ENCODE results near the gene GALNT4.

GALNT4 gene

DNA sequence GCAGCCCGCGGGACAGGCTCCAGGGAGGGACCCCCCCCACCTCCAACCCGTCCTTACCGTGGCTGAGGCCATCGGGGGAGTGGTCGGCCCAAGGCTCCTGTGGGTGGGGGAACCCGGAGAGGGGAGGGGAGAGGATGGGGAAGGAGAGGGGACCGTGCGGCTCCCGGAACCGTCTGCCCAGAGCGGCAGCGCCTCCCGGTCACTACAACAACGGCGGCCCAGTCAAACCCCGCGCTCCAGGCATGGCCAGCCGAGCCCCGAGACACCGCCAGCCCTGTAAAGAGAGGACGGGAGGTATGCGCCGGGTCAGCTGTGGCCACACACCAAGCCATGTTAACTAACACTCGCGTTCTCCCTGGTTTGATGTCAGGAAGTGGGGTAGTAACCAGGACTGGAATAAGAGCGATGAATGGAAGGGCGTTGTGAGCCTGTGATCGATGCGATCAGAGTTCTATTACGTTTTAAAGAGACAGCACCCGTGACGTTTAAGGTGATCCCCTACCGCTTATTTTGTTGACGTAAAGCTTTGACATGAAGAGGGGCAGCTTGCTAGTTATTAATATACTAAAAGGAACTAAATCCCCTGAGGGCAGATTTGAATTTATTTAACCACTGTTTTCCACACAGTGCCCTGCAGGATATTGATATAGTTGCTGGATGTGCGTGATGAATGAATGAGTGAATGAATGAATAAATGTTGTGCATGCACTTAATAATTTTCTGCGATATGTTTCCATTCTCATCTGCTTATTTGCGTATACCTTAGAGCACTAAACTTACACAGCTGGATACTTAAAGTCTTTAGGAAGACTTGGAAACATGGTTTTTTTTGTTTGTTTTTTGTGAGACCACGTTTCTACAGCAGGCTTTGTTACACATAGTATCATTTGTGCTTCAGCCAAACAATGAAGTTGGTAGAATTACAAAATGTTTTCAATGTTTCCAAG, 1.5 kb upstream of the GALNT4 start, which contains the start of gene POC1B:
Gene POC1B (minus strand): TSS at position 224 of the 947 bp plus-strand sequence. CDS start 152 bp downstream, at position 72.
- H3K4me2 ChIP-seq (ENCODE audit: low read length) = peak within 1 kb of the TSS; percentile 87
- H3K4me1 ChIP-seq (ENCODE audit: control insufficient read depth, insufficient read depth, low read length) = peaks cover 18% of the 10 kb centered on the region
- H3K27me3 ChIP-seq (ENCODE audit: control insufficient read depth, insufficient read depth, low read length) = no peaks in the 10 kb centered on the region
- H3K36me3 ChIP-seq (ENCODE audit: insufficient read depth, low read length) = peaks cover 11% of the 10 kb centered on the region
- H3K9me3 ChIP-seq (replicated peaks; ENCODE audit: low read length) = no peaks in the 10 kb centered on the region
- peak within 1 kb of the TSS; percentile 83 for H3K4me3 ChIP-seq (ENCODE audit: low read length)
- peak within 1 kb of the TSS; percentile 83 for H3K9ac ChIP-seq (ENCODE audit: low read depth, low read length)

- Histone ChIP-seq H3K9ac (ENCODE audit: low read depth, low read length) (peak overlapping the region; percentile 83), H3K4me3 (ENCODE audit: low read length) (peak overlapping the region; percentile 83), H3K4me1 (ENCODE audit: control insufficient read depth, insufficient read depth, low read length) (peaks cover 18% of the 10 kb centered on the region), H3K9me3 (replicated peaks; ENCODE audit: low read length) (no peaks in the 10 kb centered on the region), H3K36me3 (ENCODE audit: insufficient read depth, low read length) (peaks cover 11% of the 10 kb centered on the region), H3K27me3 (ENCODE audit: control insufficient read depth, insufficient read depth, low read length) (no peaks in the 10 kb centered on the region), H3K4me2 (ENCODE audit: low read length) (peak overlapping the region; percentile 87)
Observed at GRCh38 chr12:89525305-89525823, 768 bp upstream of the GALNT4 start.

DNA sequence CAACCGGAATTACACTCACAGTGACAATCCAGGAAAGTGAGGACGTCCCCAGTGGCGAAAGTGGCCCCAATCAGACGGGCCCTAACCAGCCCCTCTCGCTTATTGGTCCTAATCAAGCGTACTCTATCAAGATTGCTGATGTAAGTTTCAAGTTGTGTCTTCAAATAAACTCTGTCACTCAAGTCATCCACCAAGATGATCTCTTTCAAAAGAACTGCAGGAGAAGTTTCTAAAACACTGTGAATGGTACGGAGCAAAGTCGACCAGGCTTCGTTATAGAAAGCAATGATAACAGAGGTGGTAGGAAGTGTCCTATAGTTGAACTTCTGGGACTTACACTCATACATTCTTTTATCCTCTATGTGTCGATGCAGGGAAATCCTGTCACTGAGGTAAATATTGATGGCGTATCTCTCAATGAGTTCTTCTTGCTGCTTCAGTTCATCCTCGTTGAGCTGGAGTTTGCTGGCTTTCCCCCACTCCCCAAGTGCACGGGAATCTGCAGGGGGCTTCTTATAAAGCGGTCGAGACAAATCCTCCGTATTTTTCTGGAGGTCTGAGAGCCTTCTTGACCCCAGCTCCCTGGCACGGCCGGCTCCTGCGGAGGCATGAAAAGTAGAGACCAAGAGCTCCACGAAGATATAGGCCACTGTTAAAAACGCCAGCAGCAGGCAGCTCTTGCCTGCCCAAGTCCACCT, 604 bp downstream of the GALNT4 start:
- H3K4me3 ChIP-seq (ENCODE audit: low read length) = peak overlapping the region; percentile 83
- peaks cover 11% of the 10 kb centered on the region for H3K36me3 ChIP-seq (ENCODE audit: insufficient read depth, low read length)
- peaks cover 18% of the 10 kb centered on the region for H3K4me1 ChIP-seq (ENCODE audit: control insufficient read depth, insufficient read depth, low read length)
- H3K9me3 ChIP-seq (replicated peaks; ENCODE audit: low read length) = no peaks in the 10 kb centered on the region
- peak overlapping the region; percentile 87 for H3K4me2 ChIP-seq (ENCODE audit: low read length)
- H3K27me3 ChIP-seq (ENCODE audit: control insufficient read depth, insufficient read depth, low read length) = no peaks in the 10 kb centered on the region
- peak overlapping the region; percentile 83 for H3K9ac ChIP-seq (ENCODE audit: low read depth, low read length)

GRCh38 chr12:89523393-89523792, 1.2 kb downstream of the GALNT4 start:
- H3K9ac ChIP-seq (ENCODE audit: low read depth, low read length) = peak overlapping the region; percentile 83
- no peaks in the 10 kb centered on the region for H3K27me3 ChIP-seq (ENCODE audit: control insufficient read depth, insufficient read depth, low read length)
- peak overlapping the region; percentile 83 for H3K4me3 ChIP-seq (ENCODE audit: low read length)
- peak overlapping the region; percentile 87 for H3K4me2 ChIP-seq (ENCODE audit: low read length)
- H3K4me1 ChIP-seq (ENCODE audit: control insufficient read depth, insufficient read depth, low read length) = peaks cover 18% of the 10 kb centered on the region
- no peaks in the 10 kb centered on the region for H3K9me3 ChIP-seq (replicated peaks; ENCODE audit: low read length)
- peaks cover 11% of the 10 kb centered on the region for H3K36me3 ChIP-seq (ENCODE audit: insufficient read depth, low read length)

- Histone ChIP-seq H3K36me3 (ENCODE audit: insufficient read depth, low read length) (peaks cover 11% of the 10 kb centered on the region), H3K4me3 (ENCODE audit: low read length) (no peak overlapping the region), H3K27me3 (ENCODE audit: control insufficient read depth, insufficient read depth, low read length) (no peaks in the 10 kb centered on the region), H3K4me2 (ENCODE audit: low read length) (peak overlapping the region; percentile 63), H3K4me1 (ENCODE audit: control insufficient read depth, insufficient read depth, low read length) (peaks cover 18% of the 10 kb centered on the region), H3K9me3 (replicated peaks; ENCODE audit: low read length) (no peaks in the 10 kb centered on the region), H3K9ac (ENCODE audit: low read depth, low read length) (no peak overlapping the region)
Observed at GRCh38 chr12:89521364-89522223, 3.0 kb downstream of the GALNT4 start.

DNA sequence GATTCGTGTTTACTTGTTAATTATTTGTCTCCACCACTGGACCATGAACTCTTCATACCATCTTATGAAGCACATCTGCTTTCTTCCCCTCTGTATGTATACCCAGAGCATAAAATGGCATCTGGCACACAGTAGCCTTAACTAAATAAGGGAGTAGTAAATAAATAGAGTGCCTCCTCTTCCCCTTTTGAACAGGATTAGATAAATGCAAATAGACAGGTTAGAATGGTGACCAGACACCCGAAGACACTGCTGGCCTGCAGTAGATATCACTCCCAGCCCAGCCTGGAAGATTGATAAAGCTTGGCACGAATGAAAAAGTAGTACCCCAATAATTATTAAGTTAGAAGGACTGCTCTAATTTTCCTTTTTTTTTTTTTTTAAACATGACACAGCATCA, 6.9 kb downstream of the GALNT4 start:
- no peaks in the 10 kb centered on the region for H3K27me3 ChIP-seq (ENCODE audit: control insufficient read depth, insufficient read depth, low read length)
- H3K4me3 ChIP-seq (ENCODE audit: low read length) = no peak overlapping the region
- H3K9ac ChIP-seq (ENCODE audit: low read depth, low read length) = no peak overlapping the region
- peaks cover 3% of the 10 kb centered on the region for H3K36me3 ChIP-seq (ENCODE audit: insufficient read depth, low read length)
- H3K4me1 ChIP-seq (ENCODE audit: control insufficient read depth, insufficient read depth, low read length) = peaks cover 7% of the 10 kb centered on the region
- no peak overlapping the region for H3K4me2 ChIP-seq (ENCODE audit: low read length)
- no peaks in the 10 kb centered on the region for H3K9me3 ChIP-seq (replicated peaks; ENCODE audit: low read length)

DNA sequence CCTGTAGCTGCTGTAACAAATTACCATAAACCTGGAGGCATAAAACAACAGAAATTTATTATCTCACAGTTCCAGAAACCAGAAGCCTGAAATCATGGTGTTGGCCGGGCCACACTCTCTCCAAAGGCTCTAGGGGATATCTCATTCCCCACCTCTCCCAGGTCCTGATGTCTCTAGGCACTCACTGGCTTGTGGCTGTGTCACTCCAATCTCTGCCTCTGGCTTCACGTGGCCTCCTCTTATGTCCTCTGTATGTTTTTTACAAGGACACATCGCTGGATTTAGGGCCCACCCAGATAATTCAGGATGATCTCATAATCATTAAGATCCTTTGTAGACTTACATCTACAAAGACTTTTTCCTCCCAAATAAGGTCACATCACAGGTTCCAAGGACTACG, 8.0 kb downstream of the GALNT4 start:
- Histone ChIP-seq H3K4me2 (ENCODE audit: low read length) (no peak overlapping the region), H3K36me3 (ENCODE audit: insufficient read depth, low read length) (no peaks in the 10 kb centered on the region), H3K9ac (ENCODE audit: low read depth, low read length) (no peak overlapping the region), H3K9me3 (replicated peaks; ENCODE audit: low read length) (no peaks in the 10 kb centered on the region), H3K4me3 (ENCODE audit: low read length) (no peak overlapping the region), H3K27me3 (ENCODE audit: control insufficient read depth, insufficient read depth, low read length) (no peaks in the 10 kb centered on the region), H3K4me1 (ENCODE audit: control insufficient read depth, insufficient read depth, low read length) (peaks cover 3% of the 10 kb centered on the region)

DNA sequence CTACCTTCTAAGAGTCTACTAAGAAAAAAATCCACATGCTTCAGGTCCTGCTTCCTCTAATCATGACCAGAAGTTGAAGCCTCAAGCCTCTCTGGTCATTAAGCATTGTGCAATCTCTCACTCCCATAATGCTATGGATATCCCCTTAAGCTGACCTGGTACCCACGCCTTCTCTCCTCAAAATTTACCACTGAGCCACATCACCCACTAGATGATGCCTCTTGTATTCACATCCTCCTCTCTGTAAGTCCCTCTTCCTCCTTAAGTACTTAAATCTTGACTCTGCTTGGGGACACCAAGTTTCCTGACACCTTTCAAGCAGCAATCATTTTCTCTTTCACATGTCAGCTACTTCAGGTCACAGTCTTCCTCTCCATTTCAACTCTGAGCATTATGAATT, 9.8 kb downstream of the GALNT4 start:
- no peaks in the 10 kb centered on the region for H3K27me3 ChIP-seq (ENCODE audit: control insufficient read depth, insufficient read depth, low read length)
- H3K4me3 ChIP-seq (ENCODE audit: low read length) = no peak overlapping the region
- H3K9ac ChIP-seq (ENCODE audit: low read depth, low read length) = no peak overlapping the region
- H3K4me1 ChIP-seq (ENCODE audit: control insufficient read depth, insufficient read depth, low read length) = no peaks in the 10 kb centered on the region
- no peaks in the 10 kb centered on the region for H3K9me3 ChIP-seq (replicated peaks; ENCODE audit: low read length)
- H3K4me2 ChIP-seq (ENCODE audit: low read length) = no peak overlapping the region
- H3K36me3 ChIP-seq (ENCODE audit: insufficient read depth, low read length) = no peaks in the 10 kb centered on the region

GRCh38 chr12:89513544-89513943, 11.1 kb downstream of the GALNT4 start:
- no peaks in the 10 kb centered on the region for H3K27me3 ChIP-seq (ENCODE audit: control insufficient read depth, insufficient read depth, low read length)
- no peak overlapping the region for H3K9ac ChIP-seq (ENCODE audit: low read depth, low read length)
- no peak overlapping the region for H3K4me3 ChIP-seq (ENCODE audit: low read length)

GRCh38 chr12:89507015-89507824, 17.4 kb downstream of the GALNT4 start:
- Histone ChIP-seq H3K9me3 (replicated peaks; ENCODE audit: low read length) (no peaks in the 10 kb centered on the region), H3K4me2 (ENCODE audit: low read length) (no peak overlapping the region), H3K36me3 (ENCODE audit: insufficient read depth, low read length) (no peaks in the 10 kb centered on the region), H3K27me3 (ENCODE audit: control insufficient read depth, insufficient read depth, low read length) (no peaks in the 10 kb centered on the region), H3K4me3 (ENCODE audit: low read length) (no peak overlapping the region), H3K4me1 (ENCODE audit: control insufficient read depth, insufficient read depth, low read length) (no peaks in the 10 kb centered on the region), H3K9ac (ENCODE audit: low read depth, low read length) (no peak overlapping the region)

More at GRCh38 chr12:89513544-89513943, 11.1 kb downstream of the GALNT4 start:
- H3K9me3 ChIP-seq (replicated peaks; ENCODE audit: low read length) = no peaks in the 10 kb centered on the region
- no peak overlapping the region for H3K4me2 ChIP-seq (ENCODE audit: low read length)
- no peaks in the 10 kb centered on the region for H3K4me1 ChIP-seq (ENCODE audit: control insufficient read depth, insufficient read depth, low read length)
- no peaks in the 10 kb centered on the region for H3K36me3 ChIP-seq (ENCODE audit: insufficient read depth, low read length)
